Measurements from ENCODE around the gene PPIL4. TPM values are rescaled to one million over a fixed set of nuclear protein-coding genes. Genes with fewer than 3 reads are reported as not detected.

PPIL4 gene
- total RNA-seq, 1 donor from 2014 or later = 26.8 TPM

DNA sequence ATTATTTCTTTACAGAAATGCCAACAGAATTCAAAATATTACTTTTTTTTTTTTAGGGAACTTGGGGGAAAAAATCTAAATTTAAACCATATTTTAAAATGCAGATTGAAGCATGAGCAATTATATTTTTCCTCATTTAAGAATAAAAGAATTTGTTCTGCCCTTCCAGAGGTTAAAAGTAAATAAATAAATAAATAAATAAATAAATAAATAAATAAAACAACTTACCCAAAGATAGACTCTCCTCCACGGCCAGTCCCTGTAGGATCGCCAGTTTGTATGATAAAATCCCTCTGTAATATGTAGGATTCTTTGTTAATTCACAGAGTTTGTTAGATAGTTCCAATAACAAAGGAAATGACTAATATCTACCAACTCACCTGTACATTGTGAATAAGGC lies 4.7 kb downstream of the PPIL4 start:
- H3K36me3 Mint-ChIP-seq (ENCODE audit: unreplicated experiment) = peaks cover 4% of the 10 kb centered on the region
- H3K27ac Mint-ChIP-seq (ENCODE audit: unreplicated experiment) = no peak overlapping the region
- DNase-seq = no peak
- TF ChIP-seq, protein P1, sequence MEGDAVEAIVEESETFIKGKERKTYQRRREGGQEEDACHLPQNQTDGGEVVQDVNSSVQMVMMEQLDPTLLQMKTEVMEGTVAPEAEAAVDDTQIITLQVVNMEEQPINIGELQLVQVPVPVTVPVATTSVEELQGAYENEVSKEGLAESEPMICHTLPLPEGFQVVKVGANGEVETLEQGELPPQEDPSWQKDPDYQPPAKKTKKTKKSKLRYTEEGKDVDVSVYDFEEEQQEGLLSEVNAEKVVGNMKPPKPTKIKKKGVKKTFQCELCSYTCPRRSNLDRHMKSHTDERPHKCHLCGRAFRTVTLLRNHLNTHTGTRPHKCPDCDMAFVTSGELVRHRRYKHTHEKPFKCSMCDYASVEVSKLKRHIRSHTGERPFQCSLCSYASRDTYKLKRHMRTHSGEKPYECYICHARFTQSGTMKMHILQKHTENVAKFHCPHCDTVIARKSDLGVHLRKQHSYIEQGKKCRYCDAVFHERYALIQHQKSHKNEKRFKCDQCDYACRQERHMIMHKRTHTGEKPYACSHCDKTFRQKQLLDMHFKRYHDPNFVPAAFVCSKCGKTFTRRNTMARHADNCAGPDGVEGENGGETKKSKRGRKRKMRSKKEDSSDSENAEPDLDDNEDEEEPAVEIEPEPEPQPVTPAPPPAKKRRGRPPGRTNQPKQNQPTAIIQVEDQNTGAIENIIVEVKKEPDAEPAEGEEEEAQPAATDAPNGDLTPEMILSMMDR (IDR thresholded peaks at IDR 0.05; ENCODE audit: partially characterized antibody, unreplicated experiment) = no peak
- peaks cover 3% of the 10 kb centered on the region for H3K9me3 Mint-ChIP-seq (ENCODE audit: unreplicated experiment)
- H3K4me1 Mint-ChIP-seq (ENCODE audit: low read depth, unreplicated experiment) = peaks cover 9% of the 10 kb centered on the region
- no peak overlapping the region for H3K4me3 Mint-ChIP-seq (ENCODE audit: unreplicated experiment)
- H3K27me3 Mint-ChIP-seq (ENCODE audit: unreplicated experiment) = no peaks in the 10 kb centered on the region

DNA sequence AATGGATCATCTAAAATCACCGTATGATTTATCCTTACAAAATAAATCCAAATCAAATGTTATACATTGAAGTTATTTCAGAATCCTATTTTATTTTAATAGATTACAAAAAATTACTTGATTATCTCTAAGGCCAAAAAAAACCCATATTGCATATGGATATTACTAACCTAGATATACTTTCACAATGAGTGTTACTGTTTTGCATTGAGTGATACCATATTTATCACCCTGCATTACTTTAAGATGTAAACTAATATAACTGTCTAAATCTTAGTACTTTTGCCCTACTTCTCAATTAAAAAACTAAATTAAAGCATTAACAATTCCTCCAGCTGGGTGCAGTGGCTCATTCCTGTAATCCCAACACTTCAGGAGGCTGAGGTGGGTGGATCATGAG lies 11.1 kb downstream of the PPIL4 start:
- Mint-ChIP-seq H3K36me3 (ENCODE audit: unreplicated experiment) (peaks cover 4% of the 10 kb centered on the region), H3K4me1 (ENCODE audit: low read depth, unreplicated experiment) (no peaks in the 10 kb centered on the region), H3K27ac (ENCODE audit: unreplicated experiment) (no peak overlapping the region), H3K4me3 (ENCODE audit: unreplicated experiment) (no peak overlapping the region), H3K9me3 (ENCODE audit: unreplicated experiment) (no peaks in the 10 kb centered on the region), H3K27me3 (ENCODE audit: unreplicated experiment) (no peaks in the 10 kb centered on the region)
- no peak for DNase-seq
- TF ChIP-seq, protein P1 (IDR thresholded peaks at IDR 0.05; ENCODE audit: partially characterized antibody, unreplicated experiment) = no peak

DNA sequence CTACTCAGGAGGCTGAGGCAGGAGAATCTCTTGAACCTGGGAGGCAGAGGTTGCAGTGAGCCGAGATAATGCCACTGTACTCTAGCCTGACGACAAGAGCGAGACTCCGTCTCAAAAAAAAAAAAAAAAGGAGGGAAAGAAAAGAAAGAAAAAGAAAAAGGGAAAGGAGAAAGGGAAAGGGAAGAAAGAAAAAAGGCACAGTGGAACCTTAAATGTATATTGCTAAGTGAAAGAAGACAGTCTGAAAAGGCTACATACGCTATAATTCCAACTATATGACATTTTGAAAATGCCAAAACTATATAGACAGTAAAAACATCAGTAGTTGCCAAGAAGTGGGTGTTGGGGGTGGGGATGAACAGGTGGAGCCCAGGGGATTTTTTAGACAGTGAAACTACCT lies 16.2 kb downstream of the PPIL4 start:
- TF ChIP-seq, protein P1 (IDR thresholded peaks at IDR 0.05; ENCODE audit: partially characterized antibody, unreplicated experiment) = no peak
- Mint-ChIP-seq H3K4me3 (ENCODE audit: unreplicated experiment) (no peak overlapping the region), H3K9me3 (ENCODE audit: unreplicated experiment) (no peaks in the 10 kb centered on the region), H3K36me3 (ENCODE audit: unreplicated experiment) (no peaks in the 10 kb centered on the region), H3K27me3 (ENCODE audit: unreplicated experiment) (peaks cover 1% of the 10 kb centered on the region), H3K27ac (ENCODE audit: unreplicated experiment) (no peak overlapping the region), H3K4me1 (ENCODE audit: low read depth, unreplicated experiment) (no peaks in the 10 kb centered on the region)
- no peak for DNase-seq

DNA sequence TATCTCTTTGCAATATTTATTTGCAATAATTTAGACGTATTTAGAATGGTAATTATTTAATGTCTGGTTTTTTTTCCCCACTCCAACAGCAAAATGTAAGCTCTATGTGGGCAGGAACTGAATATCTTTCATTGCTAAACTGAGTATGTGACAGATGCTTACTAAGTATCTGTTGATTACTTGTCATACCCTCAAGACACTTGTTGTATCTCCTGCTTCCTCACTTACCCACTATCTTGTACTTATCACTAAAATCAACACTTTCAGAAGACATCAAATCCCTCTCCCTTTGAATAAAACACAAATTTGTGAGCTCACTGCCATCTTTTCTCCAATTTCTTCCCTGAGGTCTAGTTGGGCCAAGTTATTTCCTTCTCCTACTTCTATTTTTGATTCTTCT lies 30.3 kb downstream of the PPIL4 start:
- TF ChIP-seq, protein P1 (IDR thresholded peaks at IDR 0.05; ENCODE audit: partially characterized antibody, unreplicated experiment) = no peak
- no peak overlapping the region for H3K27ac Mint-ChIP-seq (ENCODE audit: unreplicated experiment)
- H3K9me3 Mint-ChIP-seq (ENCODE audit: unreplicated experiment) = peaks cover 1% of the 10 kb centered on the region
- no peaks in the 10 kb centered on the region for H3K36me3 Mint-ChIP-seq (ENCODE audit: unreplicated experiment)
- DNase-seq = no peak
- no peaks in the 10 kb centered on the region for H3K4me1 Mint-ChIP-seq (ENCODE audit: low read depth, unreplicated experiment)
- H3K4me3 Mint-ChIP-seq (ENCODE audit: unreplicated experiment) = no peak overlapping the region
- peaks cover 3% of the 10 kb centered on the region for H3K27me3 Mint-ChIP-seq (ENCODE audit: unreplicated experiment)

DNA sequence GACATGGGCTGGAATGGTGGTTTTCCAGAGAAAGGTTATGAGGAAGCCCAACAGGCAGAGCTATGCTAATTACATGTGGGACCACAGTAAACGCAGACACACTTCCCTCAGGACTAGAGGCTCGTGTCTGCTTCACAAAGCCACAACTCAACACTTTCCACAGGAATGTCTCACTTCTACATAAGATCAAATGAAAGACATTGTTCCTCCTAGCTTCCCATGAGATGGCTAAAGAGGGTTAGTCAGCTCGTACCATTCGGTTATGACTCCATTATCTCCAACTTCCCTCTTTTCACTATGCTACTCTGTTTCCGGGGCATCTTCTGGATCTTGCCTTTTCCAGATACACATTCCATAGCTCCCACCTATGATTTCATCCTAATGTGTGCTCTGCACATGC lies 31.9 kb downstream of the PPIL4 start:
- H3K36me3 Mint-ChIP-seq (ENCODE audit: unreplicated experiment) = no peaks in the 10 kb centered on the region
- DNase-seq = no peak
- TF ChIP-seq, protein P1 (IDR thresholded peaks at IDR 0.05; ENCODE audit: partially characterized antibody, unreplicated experiment) = no peak
- no peak overlapping the region for H3K4me3 Mint-ChIP-seq (ENCODE audit: unreplicated experiment)
- H3K27ac Mint-ChIP-seq (ENCODE audit: unreplicated experiment) = no peak overlapping the region
- H3K4me1 Mint-ChIP-seq (ENCODE audit: low read depth, unreplicated experiment) = no peaks in the 10 kb centered on the region
- peaks cover 1% of the 10 kb centered on the region for H3K9me3 Mint-ChIP-seq (ENCODE audit: unreplicated experiment)
- H3K27me3 Mint-ChIP-seq (ENCODE audit: unreplicated experiment) = peaks cover 3% of the 10 kb centered on the region
